Fibroblast of the aortic adventitia (primary cell): ENCODE data around the gene ABLIM1. TPM values are rescaled to one million over a fixed set of nuclear protein-coding genes. Genes with fewer than 3 reads are reported as not detected.

Experiments
- small RNA-seq: library from RNA; depleted of rRNA; stranded (forward); fragments of <200 nt; gene quantifications from one replicate; pipeline ENCODE3, GENCODE V24; 2012
- total RNA-seq: library from RNA; depleted of rRNA; stranded (reverse); fragments of >200 nt; gene quantifications from 2 replicates; pipeline ENCODE4 v1.2.3, GENCODE V29; 2012; ENCODE audit warnings: low replicate concordance

The ABLIM1 gene
- total RNA-seq, 1 donor, result 36.1 TPM

Small RNA genes lying within 50 kb of the gene (small RNA-seq; reads per million reads assigned to genes)
- not detected for gene RN7SL384P

Other genes with a start within 250 kb of the ABLIM1 start
- 36.6 and 54.7 TPM in 2 replicates for gene FHIP2A, start 163.5 kb upstream of the ABLIM1 start, total RNA-seq